Measurements from ENCODE around the gene MORC2. TPM values are rescaled to one million over a fixed set of nuclear protein-coding genes. Genes with fewer than 3 reads are reported as not detected.

MORC2 gene
- total and polyA plus RNA-seq, 12 donors, result 13.9 to 60.1 (median 18.6) TPM

DNA sequence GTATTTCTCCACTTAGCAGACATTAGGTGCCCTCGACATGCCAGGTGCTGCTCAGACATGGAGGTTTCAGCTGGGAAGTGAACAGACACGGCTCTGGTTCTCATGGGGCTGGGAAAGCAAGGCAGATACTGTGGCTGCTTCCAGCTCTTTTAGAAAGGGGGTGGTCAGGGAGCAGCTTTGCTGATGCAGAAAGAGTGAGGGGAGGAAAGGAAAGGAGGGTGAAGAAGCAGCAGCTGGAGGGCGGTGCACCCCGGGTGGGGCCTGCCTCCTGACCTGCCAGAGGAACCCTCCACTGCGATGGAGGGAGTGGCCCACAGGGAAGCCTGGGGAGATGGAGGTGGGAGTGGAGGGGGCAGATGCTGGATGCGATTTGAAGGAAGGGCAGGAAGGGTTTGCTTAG lies 76.8 kb downstream of the MORC2 start:
- DNase-seq, result no peak
- no peaks in the 10 kb centered on the region for H3K9me3 ChIP-seq (replicated peaks in 1 of 3)
- 86 to 91% (median 88%) methylated on average over 6 of the region's 6 CpGs for WGBS, 4 donors
- no peaks in the 10 kb centered on the region for H3K27me3 ChIP-seq
- TF ChIP-seq POLR2A (IDR thresholded peaks at IDR 0.05) (no peak), CTCF (IDR thresholded peaks at IDR 0.05) (no peak)
- no peak overlapping the region for H3K4me3 ChIP-seq
- H3K27ac ChIP-seq, result no peak overlapping the region
- intact Hi-C loops (cut with DNase I), result no loop called here
- peaks cover 0 to 8% of the 10 kb centered on the region in 2 donors for H3K36me3 ChIP-seq (replicated peaks in 1 of 2)
- no peaks in the 10 kb centered on the region for H3K4me1 ChIP-seq (replicated peaks in 1 of 2)

DNA sequence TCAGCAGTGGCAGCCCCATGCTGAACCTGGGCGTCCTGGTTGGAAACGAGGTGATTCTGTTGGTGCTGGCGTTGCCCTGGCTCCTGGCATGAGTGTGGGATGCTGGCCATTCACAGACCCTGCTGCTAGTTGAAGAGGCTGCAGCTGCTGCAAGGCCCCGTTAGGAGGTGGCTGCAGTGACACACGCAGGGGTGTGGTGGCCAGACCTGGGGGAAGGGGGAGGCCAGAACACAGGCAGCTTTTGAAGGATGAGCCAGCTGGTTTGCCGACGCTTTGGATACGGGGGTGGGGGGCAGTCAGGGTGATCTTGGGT lies 77.2 kb downstream of the MORC2 start:
- Histone ChIP-seq H3K4me3 (no peak overlapping the region), H3K27ac (no peak overlapping the region), H3K4me1 (replicated peaks in 1 of 2) (no peaks in the 10 kb centered on the region), H3K36me3 (replicated peaks in 1 of 2) (peaks cover 0 to 8% of the 10 kb centered on the region in 2 donors), H3K27me3 (no peaks in the 10 kb centered on the region), H3K9me3 (replicated peaks in 1 of 3) (no peaks in the 10 kb centered on the region)
- peak in 2 of 7 donors; percentile 7 to 39 for DNase-seq
- TF ChIP-seq CTCF (IDR thresholded peaks at IDR 0.05) (no peak), POLR2A (IDR thresholded peaks at IDR 0.05) (no peak)
- intact Hi-C loops (cut with DNase I), result no loop called here
- 60 to 95% (median 86%) methylated on average over 1 to 8 of the region's 8 CpGs; no CpG with 5 or more reads in 1 of the 4 donors for WGBS, 4 donors

DNA sequence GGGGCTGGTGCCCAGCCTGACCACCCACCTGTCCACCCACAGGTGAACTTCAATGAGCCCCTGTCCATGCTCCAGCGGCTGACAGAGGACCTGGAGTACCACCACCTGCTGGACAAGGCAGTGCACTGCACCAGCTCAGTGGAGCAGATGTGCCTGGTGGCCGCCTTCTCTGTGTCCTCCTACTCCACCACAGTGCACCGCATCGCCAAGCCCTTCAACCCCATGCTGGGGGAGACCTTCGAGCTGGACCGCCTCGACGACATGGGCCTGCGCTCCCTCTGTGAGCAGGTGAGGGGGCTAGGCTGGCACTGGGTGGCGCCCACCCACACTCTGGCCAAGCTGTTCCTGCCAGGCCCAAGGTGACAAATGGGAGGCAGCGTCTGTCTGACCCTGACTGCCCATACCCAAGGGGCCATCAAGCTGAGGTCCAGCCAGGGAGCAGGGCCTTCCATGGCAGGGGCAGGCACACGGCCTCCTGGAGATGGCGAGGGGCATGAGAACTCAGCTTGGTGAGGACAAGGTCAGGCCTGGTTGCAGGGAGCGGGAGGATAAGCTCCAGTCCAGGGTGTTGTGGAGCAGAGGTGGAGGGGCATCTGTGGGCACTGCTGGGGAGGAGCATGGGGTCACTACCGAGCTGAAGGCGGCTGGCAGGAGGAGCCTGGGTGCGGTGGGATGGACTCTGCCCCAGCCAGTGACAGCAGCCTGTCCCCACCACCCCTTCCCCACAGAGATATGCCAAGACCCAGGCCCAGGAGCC lies 77.7 kb downstream of the MORC2 start:
- peak; percentile 62 to 74 (median 70) for TF ChIP-seq CTCF (IDR thresholded peaks at IDR 0.05)
- TF ChIP-seq POLR2A (IDR thresholded peaks at IDR 0.05), result no peak
- Histone ChIP-seq H3K27ac (no peak overlapping the region), H3K36me3 (replicated peaks in 1 of 2) (peaks cover 0 to 8% of the 10 kb centered on the region in 2 donors), H3K9me3 (replicated peaks in 1 of 3) (no peaks in the 10 kb centered on the region), H3K4me3 (no peak overlapping the region), H3K27me3 (no peaks in the 10 kb centered on the region), H3K4me1 (replicated peaks in 1 of 2) (no peaks in the 10 kb centered on the region)
- peak in 4 of 7 donors; percentile 36 to 75 (median 53) for DNase-seq
- intact Hi-C loops (cut with DNase I), result no loop called here
- WGBS, 4 donors, result 77 to 83% (median 80%) methylated on average over 6 to 17 of the region's 17 CpGs

DNA sequence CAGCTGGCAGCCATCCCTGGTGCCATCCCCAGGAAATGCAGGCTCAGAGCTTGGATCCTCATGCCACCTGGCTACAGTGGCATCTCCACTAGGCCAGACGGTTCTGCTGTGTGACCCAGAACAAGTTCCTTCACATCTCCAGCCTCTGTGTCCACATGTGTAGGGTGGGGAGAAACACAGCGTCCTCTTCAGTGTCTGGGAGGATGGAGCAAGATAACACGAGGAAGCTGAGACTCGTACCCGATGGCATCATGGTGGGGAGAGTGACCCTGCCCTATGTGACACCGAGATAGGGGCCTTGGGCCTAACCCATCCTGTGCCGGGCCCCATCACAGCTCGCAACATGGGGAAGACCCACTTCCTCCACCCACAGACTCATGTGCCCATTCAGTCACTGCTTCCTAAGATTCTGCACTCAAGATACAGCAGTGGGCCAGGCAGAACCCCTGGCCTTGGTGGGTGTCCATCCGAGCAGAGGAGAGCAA lies 78.5 kb downstream of the MORC2 start:
- TF ChIP-seq CTCF (IDR thresholded peaks at IDR 0.05), result no peak
- TF ChIP-seq POLR2A (IDR thresholded peaks at IDR 0.05), result no peak
- no peaks in the 10 kb centered on the region for H3K27me3 ChIP-seq
- no peak overlapping the region for H3K4me3 ChIP-seq
- H3K4me1 ChIP-seq (replicated peaks in 1 of 2), result no peaks in the 10 kb centered on the region
- intact Hi-C loops (cut with DNase I), result no loop called here
- H3K36me3 ChIP-seq (replicated peaks in 1 of 2), result peaks cover 0 to 8% of the 10 kb centered on the region in 2 donors
- no peaks in the 10 kb centered on the region for H3K9me3 ChIP-seq (replicated peaks in 1 of 3)
- no peak overlapping the region for H3K27ac ChIP-seq
- peak in 2 of 7 donors; percentile 13 to 46 for DNase-seq
- WGBS, 4 donors, result 82 to 90% (median 85%) methylated on average over 1 to 9 of the region's 9 CpGs

All from adrenal gland (tissue), 12 donors.